HG03095 (cell line): Measurements from ENCODE around the gene ZNF488.

Experiments used
- ATAC-seq: cut with Tn5 transposase; IDR thresholded peaks from one replicate; pipeline ENCODE4 v1.9.1; 2021; ENCODE audit warnings: moderate library complexity; ENCODE audit not compliant: unreplicated experiment

Gene ZNF488

DNA sequence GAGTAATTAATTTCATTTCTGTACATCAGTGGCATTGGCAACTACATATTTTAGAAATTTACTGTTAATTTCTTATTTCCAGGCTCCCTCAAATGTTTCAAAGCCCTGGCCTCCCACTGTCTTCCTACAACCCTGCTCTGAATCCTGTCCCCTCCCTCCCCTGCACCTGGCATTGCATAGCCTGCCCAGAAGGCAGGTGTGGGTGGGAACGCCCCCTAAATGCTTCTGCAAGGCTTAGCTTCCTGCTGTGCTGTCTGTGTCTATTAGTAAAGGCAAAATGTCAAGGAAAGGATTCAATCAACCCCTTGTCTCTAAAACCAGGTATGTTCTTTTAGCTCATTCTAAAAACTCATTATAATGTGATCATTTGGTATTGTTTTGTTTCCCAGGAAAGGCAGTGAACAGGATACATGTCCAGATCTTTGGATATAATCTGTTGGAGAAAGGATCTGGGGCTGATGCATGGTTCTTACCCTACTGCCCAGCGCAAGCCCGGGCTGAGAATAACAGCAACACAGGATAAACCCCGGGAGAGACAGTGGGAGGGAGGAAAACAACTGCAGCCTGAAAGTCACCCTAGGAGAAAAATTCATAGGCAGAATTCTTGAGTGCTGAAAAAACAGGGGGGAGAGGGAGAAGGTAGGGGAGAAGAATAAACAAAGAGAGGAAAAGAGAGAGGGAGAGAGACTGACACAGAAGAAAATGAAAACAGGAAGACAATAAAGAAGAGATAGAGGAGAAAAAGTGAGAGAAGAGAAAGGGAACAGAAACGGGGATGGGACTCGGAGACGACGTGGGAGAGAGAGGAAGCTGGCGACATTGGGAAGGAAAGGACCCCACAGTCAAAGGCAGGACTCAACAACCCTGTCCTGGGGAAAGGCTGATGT, 589 bp downstream of the ZNF488 start:
- no peak for ATAC-seq

DNA sequence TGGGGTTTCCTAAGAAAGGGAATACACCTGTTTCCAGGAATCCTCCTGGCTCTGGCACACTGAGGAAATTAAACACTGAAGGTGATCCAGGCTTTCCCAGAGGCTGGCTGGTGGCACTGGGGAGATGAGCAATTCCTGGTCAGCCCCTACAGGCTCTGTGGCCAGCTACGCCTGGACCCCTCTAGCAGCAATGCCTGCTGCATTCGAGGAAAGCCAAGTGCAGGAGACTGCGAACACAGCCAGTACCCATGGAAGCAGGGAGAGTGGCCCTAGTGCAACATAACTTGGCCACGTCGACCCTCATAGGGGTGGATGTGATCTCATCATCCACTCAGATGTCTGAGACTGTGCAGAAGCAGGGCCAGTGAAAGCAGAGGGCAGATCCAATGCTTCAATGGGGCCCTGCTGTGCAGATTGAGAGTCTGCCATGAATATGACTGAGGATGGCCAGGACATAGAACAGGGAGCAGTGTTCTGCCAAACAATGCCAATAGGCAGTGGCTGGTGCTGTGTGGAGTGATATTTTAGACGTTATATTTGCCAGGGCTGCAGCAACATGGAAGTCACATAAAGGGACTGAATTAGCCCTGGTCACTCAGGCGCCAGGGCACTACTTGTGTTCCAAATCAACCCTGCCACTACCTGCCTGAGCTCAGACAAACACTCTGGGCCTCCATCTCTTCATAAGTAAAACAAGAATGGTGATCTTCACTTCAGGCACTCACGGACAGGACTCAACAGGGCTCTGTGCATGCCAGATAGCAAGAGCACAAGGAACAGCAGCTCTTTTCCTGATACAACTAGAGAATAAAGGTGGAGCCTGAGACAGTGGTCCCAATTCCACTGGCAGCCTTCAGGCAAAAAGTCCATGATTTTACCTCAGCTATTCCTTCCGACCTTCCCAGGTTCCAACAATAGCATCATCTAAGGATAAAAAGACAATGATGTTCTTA, 2.4 kb downstream of the ZNF488 start:
- no peak for ATAC-seq

GRCh38 chr10:47381103-47381395, 3.0 kb downstream of the ZNF488 start:
- no peak for ATAC-seq

DNA sequence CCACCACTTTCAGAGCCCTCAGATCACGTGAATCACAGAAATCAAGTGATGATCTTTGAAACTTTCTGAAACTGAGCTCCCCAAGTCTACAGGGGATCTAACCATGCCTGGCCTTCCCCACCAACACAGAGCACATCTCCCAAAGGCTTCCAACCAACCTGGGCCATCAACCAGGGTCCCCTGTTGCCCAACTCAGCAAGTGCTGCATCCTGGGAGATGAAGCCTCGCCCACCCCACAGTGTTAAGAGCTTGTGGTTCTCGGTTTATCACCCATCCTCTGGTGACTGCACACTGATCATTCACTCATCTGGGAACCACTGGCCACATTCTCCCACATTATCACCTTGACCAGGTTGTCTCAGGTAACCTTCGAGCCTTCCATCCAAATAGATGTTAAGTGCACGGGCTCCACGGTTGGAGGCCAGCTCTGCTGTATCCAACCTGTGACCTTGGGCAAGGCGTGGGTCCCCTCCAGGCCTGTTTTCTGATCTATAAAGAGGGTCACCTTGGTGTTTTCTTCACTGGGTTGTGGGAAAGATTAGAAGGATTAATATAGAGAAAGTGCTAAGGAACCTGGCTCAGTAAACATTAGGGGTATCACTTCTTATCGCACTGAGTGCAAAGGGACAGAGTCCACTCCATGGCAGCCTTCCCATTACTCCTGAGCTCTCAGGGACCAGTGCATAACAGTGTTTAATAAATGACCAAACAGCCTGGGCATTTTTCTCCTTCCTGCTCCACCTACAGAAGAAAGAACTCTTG, 3.6 kb downstream of the ZNF488 start:
- no peak for ATAC-seq

DNA sequence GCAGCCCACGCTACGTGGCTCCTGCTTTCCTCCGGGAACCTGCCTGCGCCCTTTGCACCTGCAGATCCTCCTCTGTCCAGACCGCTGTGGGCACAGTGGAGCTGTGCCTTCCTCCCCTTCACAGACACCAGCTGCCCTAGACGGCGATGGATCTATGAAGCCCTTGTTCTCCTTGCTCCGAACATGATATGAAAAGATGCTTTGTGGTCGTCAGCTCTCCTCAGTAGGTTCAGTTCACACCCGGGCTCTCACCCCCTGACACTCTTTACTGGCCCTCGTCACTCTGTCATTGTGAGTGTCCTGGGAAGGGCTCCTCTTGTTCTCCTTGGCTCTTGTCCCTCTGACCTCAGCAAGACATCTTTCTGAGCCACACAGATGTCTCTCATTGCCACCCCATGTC, 4.2 kb downstream of the ZNF488 start:
- ATAC-seq, result no peak

DNA sequence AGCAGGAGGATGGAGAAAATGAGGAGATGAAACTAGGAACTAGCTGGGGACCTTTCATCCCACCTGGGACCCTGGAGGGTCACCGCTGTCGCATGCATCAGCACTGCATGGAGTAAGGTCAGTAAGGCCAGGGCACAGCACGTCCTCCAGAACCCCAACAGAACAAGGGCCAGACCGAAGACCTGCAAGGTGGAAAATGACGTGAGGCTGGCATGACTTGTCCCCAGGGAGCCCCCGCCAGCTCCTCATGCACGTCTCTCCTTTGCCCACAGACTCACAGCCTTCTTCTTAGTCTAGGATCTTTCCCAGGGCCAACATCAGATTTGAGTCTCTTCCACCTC, 4.7 kb downstream of the ZNF488 start:
- no peak for ATAC-seq

- ATAC-seq, result no peak
Observed at GRCh38 chr10:47378606-47379444, 5.3 kb downstream of the ZNF488 start.

DNA sequence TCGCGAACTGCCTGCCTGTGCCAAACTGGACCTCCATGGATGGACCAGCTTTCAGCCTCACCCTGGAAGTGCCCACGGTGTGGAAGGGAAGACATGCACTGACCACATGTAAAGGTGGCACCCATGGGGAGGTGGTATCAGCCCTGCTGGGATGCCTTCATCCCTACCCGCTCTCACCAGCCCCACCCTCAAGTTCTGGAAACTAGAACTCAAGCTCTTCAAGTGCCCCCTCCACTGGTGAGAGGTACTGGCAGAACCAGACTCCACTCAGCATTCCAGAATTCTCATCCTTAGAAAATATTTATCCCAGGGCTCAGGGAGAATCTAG, 5.9 kb downstream of the ZNF488 start:
- no peak for ATAC-seq

GRCh38 chr10:47376522-47377220, 7.4 kb downstream of the ZNF488 start:
- no peak for ATAC-seq

GRCh38 chr10:47374611-47375536, 9.2 kb downstream of the ZNF488 start:
- ATAC-seq, result no peak

- no peak for ATAC-seq
Observed at GRCh38 chr10:47372726-47373125, 11.4 kb downstream of the ZNF488 start.

GRCh38 chr10:47371629-47372485, 12.2 kb downstream of the ZNF488 start:
- no peak for ATAC-seq

DNA sequence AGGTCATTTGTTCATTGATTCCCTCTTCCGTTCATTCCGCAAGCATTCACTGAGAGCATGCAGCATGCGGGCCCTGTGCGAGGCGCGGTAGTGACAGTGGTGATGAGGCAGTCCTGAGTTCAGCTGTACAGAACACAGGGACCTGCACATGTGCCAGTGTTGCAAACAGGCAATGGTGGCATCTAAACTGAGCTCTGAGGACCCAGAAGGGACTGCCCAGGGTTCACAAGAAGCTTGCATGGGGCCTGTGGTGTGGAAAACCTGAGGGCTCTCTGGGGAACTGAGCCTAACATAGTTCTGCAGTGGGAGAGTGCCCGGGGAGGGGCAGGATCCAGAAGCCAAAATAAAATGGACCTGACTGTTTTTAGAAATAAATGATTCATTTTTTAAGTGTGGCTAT, 13.2 kb downstream of the ZNF488 start:
- ATAC-seq, result no peak

DNA sequence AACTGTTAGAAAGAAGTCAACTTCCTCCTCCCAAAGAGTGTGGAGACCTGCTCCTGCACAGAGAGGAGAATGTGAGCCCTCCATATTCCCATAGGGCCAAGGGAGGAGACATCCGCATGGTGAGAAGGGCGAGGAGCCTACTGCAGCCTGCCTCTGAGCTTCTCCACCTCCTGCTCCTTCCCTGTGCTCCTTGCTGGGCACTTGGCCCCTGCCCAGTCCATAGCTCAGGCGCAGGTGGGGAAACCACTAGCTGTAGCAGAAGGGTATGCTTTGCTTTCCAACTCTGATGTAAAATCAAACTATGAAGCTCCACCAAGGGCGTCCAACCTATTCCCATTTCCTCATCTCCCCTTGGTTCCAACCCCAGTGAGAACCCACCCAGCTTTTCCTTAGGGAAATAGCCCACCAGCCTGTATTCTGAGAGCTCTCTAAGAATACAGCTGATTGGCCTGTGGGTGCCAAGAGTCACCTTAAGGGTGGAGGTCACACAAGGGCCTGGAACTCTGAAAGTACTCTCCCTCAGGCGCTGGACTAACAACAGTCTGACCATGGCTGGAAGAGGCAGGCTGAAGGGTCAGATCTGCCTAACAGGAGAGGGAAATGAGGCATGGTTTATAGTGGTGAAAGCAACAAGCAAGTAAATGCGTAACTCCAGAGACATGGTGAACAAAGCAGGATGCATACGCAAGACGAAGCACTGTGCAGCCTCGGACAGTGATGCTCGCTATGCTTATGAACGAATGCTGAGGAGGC, 13.9 kb downstream of the ZNF488 start:
- no peak for ATAC-seq

GRCh38 chr10:47369251-47369894, 14.7 kb downstream of the ZNF488 start:
- no peak for ATAC-seq

GRCh38 chr10:47368431-47369180, 15.5 kb downstream of the ZNF488 start:
- no peak for ATAC-seq
